LNCAP (cell line): ENCODE results near the gene SMOC2.

Experiments
- TF ChIP-seq, protein P1 (sequence below): fragments of 450-650 bp; IDR thresholded peaks from 2 replicates; pipeline ENCODE4 v1.5.1; 2017; ENCODE audit warnings: mild to moderate bottlenecking

The SMOC2 gene

DNA sequence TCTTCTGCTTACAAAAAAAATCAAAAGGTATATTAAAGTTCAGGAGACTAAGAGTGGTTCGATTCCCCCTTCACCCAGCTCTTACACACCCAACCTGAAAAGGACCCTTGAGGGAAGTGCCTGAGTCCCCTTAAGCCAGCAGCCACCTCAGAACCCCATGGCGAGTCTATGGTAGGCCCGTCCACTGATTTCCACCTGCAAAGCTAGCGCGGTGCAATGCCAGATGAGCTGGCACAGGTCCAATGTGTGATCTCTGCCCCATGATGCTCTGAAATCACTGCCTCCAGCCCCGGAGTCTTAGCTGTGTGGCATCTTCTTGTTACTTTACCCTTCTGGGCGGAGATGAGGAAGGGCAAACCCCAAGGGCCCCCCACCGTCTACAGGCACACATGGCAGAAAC lies 109.3 kb downstream of the SMOC2 start:
- TF ChIP-seq, protein P1, sequence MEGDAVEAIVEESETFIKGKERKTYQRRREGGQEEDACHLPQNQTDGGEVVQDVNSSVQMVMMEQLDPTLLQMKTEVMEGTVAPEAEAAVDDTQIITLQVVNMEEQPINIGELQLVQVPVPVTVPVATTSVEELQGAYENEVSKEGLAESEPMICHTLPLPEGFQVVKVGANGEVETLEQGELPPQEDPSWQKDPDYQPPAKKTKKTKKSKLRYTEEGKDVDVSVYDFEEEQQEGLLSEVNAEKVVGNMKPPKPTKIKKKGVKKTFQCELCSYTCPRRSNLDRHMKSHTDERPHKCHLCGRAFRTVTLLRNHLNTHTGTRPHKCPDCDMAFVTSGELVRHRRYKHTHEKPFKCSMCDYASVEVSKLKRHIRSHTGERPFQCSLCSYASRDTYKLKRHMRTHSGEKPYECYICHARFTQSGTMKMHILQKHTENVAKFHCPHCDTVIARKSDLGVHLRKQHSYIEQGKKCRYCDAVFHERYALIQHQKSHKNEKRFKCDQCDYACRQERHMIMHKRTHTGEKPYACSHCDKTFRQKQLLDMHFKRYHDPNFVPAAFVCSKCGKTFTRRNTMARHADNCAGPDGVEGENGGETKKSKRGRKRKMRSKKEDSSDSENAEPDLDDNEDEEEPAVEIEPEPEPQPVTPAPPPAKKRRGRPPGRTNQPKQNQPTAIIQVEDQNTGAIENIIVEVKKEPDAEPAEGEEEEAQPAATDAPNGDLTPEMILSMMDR: no peak

DNA sequence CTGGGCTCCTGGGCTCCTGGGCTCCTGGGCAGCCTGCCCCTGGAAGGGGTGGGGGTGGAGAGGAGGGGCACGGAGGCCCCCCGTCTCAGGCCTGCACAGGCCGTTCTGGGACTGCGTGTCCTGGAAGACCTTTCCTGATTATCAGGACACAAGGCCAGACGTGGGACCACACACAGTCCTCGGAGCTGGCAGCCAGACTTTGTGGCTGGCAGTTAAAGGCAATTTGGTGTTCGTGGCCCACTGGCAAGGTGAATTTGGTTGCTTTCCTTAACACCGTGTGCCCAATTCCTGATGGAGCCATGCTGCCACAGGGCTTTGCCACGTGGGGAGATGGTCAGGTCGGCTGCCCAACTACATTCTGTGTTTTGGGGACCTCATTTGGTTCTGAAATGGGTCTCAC lies 113.5 kb downstream of the SMOC2 start:
- TF ChIP-seq, protein P1: no peak

DNA sequence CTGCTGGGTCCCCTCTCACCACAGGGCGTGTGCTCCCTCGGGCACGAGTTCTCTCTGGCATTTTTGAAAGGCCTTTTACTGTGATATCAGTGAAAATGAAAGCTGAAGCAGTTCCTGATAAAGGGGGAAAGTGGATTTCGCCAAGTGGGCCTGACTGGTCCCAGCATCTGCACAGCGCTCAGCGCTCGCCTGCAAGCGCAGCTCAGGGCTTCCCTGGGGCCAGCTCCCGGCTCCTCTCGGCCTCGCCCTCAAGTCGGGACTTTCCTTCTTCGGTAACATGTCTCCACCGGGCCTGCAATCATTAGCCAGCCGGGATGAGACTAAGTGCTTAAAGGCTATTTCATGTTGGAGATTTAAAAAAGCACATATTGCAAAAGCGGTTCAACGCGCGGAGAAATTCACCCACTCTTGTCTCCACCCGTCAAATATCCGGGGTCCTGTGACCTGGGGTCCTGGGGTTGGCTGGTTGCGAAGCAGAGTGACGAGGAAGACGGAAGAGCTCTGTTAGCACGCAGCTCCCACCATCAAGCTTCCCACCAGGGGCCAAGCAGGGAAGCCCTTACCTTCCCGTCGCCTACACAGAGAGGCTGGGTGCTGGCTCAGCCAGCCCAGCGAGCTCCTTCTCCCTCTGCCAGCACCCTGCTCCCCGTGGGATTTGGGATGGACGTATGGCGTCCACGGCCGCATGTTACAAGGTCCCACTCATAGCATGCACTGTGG lies 114.1 kb downstream of the SMOC2 start:
- TF ChIP-seq, protein P1: no peak

DNA sequence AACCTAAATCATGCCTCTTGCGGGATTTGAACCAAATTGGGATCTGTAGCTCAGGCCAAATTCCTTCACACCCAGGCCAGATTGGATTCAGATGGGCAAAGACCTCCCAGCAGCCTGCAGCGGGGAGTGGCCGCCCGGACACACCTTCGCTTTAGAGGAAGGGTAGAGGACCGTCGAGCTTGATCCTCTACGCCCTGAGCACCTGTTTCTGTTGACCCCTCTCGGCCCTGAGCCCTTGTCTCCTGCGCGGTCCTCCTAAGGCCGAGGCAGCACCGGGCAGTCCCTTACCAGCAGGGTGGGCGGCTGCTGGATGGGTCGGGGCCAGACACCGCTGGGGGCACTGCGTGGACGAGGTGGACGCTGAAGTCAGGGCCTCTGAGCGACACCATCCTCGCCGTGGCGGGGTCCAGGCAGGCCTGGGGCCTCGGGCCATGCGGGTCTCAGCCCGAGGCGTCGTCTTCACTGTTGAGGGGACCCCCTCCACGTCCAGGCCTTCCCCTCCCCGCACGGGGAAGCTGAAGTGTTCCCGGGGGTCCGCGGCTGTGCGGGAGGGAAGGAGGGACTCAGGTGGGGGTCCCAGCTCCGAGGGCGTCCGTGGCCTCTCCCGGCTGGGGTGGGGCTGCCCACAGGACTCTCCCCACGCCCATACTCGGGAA lies 114.8 kb downstream of the SMOC2 start:
- TF ChIP-seq, protein P1: no peak

DNA sequence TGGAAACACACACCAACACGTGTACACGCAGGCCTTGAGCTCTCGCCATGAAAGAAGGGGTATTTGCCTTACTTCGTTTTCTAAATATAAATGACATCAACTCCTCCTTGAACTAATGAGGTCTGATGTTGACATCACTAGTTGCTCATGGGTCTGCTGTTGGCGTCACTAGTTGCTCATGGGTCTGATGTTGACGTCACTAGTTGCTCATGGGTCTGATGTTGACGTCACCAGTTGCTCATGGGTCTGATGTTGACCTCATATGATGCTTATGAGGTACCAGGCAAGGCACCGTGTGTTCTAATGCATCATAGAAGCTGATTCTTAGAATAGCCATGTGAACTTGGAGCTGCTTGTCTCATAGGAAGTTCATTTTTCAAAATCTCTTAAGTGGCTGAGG lies 116.5 kb downstream of the SMOC2 start:
- TF ChIP-seq, protein P1: no peak

DNA sequence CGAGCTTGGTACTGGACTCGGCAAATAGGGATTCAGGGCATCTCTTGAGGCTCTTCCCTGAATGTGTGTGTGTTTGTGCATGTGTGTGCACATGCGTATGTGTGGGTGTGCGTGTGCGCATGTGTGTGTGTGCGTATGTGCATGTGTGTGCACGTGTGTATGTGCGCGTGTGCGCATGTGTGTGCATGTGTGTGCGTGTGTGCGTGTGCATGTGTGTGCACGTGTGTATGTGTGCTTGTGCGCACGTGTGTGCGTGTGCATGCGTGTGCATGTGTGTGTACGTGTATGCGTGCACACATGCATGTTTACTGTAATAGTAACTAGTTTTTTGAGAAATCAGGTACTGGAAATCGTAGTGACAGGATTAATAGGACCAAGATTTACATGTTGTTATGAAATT lies 117.7 kb downstream of the SMOC2 start:
- TF ChIP-seq, protein P1: no peak

DNA sequence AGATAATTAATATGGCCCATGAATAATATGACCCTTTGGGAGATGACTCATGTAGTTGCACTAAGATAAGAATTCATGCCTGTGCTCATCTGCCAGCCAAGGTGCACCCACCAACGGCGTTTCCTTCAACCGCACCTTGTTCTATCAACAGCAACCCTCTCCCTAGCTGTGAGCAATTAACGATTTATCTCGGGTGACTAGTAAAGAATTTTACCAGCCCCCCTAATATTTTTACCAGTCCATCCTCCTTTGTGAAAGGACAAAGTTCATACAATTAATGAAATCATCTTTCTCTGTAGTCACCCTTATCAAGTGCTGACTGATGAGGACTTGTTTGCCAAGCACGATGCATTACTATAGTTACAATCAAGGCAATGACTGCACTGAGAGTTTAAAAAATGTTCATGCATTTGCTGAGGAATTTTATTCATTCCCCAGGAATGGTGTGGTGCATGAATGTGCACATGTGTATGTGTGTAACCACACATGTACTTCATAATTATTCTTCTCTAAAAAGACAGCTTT lies 118.7 kb downstream of the SMOC2 start:
- TF ChIP-seq, protein P1: no peak
